Measurements from ENCODE around the gene GAB2.

GAB2 gene

GRCh38 chr11:78315724-78316123 lies 101.9 kb downstream of the GAB2 start:
- TF ChIP-seq TCF4 (CRISPR knock-in tag; IDR thresholded peaks at IDR 0.05; ENCODE audit: borderline replicate concordance) (no peak), TSHZ2 (CRISPR knock-in tag; IDR thresholded peaks at IDR 0.05) (no peak), CREB5 (CRISPR knock-in tag; IDR thresholded peaks at IDR 0.05; ENCODE audit: low read depth) (no peak), PPARA (CRISPR knock-in tag; IDR thresholded peaks at IDR 0.05; ENCODE audit: borderline replicate concordance) (no peak), ISL1 (CRISPR knock-in tag; IDR thresholded peaks at IDR 0.05) (no peak), GLIS3 (CRISPR knock-in tag; IDR thresholded peaks at IDR 0.05) (no peak), ZNF565 (CRISPR knock-in tag; conservative IDR thresholded peaks at IDR 0.05; ENCODE audit: low read depth) (no peak), ZC3H10 (CRISPR knock-in tag; IDR thresholded peaks at IDR 0.05) (no peak), OSR1 (CRISPR knock-in tag; IDR thresholded peaks at IDR 0.05) (no peak), ARNTL (CRISPR knock-in tag; IDR thresholded peaks at IDR 0.05; ENCODE audit: borderline replicate concordance, low read depth) (no peak), RARB (CRISPR knock-in tag; IDR thresholded peaks at IDR 0.05) (no peak), SNAI2 (CRISPR knock-in tag; IDR thresholded peaks at IDR 0.05) (no peak), ZNF8 (CRISPR knock-in tag; IDR thresholded peaks at IDR 0.05) (no peak), ZNF70 (CRISPR knock-in tag; IDR thresholded peaks at IDR 0.05) (no peak), CSRNP3 (CRISPR knock-in tag; IDR thresholded peaks at IDR 0.05) (no peak), POU6F1 (CRISPR knock-in tag; IDR thresholded peaks at IDR 0.05; ENCODE audit: borderline replicate concordance, low read depth) (no peak)

GRCh38 chr11:78314762-78315161 lies 102.9 kb downstream of the GAB2 start:
- no peak for ATAC-seq
- TF ChIP-seq TOX (CRISPR knock-in tag; IDR thresholded peaks at IDR 0.05; ENCODE audit: borderline replicate concordance) (no peak), CSDC2 (CRISPR knock-in tag; IDR thresholded peaks at IDR 0.05) (no peak), BACH2 (CRISPR knock-in tag; IDR thresholded peaks at IDR 0.05; ENCODE audit: borderline replicate concordance) (no peak), ZFP3 (CRISPR knock-in tag; IDR thresholded peaks at IDR 0.05) (no peak), SNAI2 (CRISPR knock-in tag; IDR thresholded peaks at IDR 0.05) (no peak), ZFP30 (CRISPR knock-in tag; IDR thresholded peaks at IDR 0.05) (no peak), ZNF565 (CRISPR knock-in tag; conservative IDR thresholded peaks at IDR 0.05; ENCODE audit: low read depth) (no peak), TSHZ2 (CRISPR knock-in tag; IDR thresholded peaks at IDR 0.05) (no peak), ESRRG (CRISPR knock-in tag; IDR thresholded peaks at IDR 0.05) (no peak), PATZ1 (CRISPR knock-in tag; IDR thresholded peaks at IDR 0.05; ENCODE audit: borderline replicate concordance) (no peak), PPARA (CRISPR knock-in tag; IDR thresholded peaks at IDR 0.05; ENCODE audit: borderline replicate concordance) (no peak), OSR1 (CRISPR knock-in tag; IDR thresholded peaks at IDR 0.05) (no peak), CREB5 (CRISPR knock-in tag; IDR thresholded peaks at IDR 0.05; ENCODE audit: low read depth) (no peak), ISL1 (CRISPR knock-in tag; IDR thresholded peaks at IDR 0.05) (no peak), POU6F1 (CRISPR knock-in tag; IDR thresholded peaks at IDR 0.05; ENCODE audit: borderline replicate concordance, low read depth) (no peak), CSRNP3 (CRISPR knock-in tag; IDR thresholded peaks at IDR 0.05) (no peak)

More at GRCh38 chr11:78315724-78316123, 101.9 kb downstream of the GAB2 start:
- ATAC-seq: no peak

Data from SK-N-SH treated with all-trans-retinoic acid at 6 μM for 48 hours (cell line).